Stimulated activated CD4-positive, alpha-beta T cell treated with anti-CD3 and anti-CD28 coated beads, TNF-alpha, amount 100 ng/mL, for 1 hour (primary cell): ENCODE results near the gene SMIM3.
"Not testable (repeated sequence)": the region's sequence is repeated elsewhere in the genome, so short reads cannot be mapped to it uniquely, and the experiment has no call there.

Source experiments
- DNase-seq, 3 donors: peaks; one replicate each; pipeline ENCODE4 v3.0.0-alpha.2; 2020; ENCODE audit warnings: low read depth in 3 of 3, low spot score in 1 of 3

The SMIM3 gene, protein sequence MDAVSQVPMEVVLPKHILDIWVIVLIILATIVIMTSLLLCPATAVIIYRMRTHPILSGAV

DNA sequence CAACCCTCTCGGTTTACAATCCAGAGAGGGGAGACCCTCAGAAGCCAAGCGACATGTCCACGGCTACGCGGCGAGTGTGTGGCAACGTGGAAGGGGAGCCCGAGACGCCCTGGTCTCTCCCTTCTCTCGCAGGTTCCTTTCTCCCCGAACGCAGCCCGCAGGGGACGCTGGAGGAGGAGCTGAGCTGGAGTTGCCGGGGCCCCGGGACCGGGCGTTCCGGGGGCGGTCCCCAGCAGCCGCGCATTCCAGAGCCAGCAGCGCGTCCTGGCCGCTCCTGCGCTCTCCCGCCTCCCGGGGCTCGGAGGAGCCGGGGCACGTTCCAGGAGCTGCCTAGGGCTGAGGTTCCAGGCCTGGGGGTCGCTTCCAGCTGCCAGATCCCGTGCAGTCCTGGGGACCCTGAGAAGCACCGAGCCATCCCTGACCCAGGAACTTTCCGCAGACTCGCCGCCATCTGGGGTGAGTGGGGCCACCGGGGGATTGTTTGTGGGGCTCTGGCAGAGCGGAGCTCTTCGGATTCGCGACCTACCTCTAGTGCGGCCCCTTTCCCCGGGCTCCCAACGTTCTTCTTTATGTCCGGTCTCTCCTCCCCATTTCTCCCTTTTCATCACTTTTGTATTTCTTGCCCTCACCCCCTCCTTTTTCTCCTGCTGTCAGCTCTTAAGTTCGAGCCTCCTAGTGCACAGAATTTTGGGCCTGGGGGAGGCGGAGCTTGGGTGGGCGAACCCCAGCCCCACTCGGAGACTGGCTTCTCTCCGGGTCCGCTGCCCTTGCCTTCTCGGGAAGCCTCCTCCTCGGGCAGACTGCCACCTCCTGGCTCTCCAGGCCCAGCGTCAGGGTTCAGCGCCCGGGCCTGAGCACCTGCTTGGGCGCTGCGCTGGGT lies at the start of gene SMIM3:
SMIM3 (plus strand) TSS at position 241 of the 880 bp plus-strand sequence. CDS start 16,684 bp downstream, outside the sequence.
- peak; percentile 24 to 53 (median 31) for DNase-seq

DNA sequence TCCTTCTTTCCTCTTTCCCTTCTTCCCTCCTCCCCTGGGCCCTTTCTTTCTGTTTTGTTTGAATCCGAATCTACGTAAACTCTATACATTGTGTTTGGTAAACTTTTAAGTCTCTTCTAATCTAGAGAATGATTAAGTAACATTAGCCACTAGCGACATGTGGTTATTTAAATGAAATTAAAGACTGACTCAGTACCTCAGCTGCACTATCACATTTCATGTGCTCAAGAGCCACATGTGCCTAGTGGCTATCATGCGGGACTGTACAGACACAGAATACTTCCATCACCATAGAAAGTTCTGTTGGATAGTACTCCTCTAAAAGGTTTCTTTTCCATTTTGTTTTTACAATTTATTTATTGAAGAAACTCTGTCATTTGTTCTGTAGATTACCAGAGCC lies 48.7 kb upstream of the SMIM3 start:
- DNase-seq: no peak

DNA sequence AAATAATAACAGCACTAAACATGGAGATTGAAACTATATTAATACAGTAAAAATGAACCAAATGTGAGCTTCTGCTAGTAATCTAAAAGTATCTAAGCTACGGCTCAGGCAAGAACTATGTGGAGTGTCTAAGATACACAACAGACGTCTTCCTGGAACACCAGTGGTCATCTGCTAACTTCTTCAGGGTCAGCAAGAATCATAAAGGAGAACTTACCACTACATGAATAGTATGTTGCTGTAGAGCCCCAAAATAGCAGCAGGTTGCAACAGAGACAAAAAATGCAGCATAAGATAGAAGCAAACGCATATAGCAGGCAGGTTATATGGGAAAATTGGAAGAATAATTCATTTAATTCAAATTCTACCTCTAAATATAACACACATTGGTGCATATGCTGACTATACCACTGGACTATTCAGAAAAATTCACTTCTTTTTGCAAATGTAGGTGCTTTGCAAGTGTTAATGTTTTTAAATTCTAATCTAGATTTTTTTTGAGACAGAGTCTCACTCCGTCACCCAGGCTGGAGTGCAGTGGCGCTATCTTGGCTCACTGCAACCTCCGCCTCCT lies 46.8 kb upstream of the SMIM3 start:
- no peak for DNase-seq

GRCh38 chr5:150734579-150735384 lies 43.8 kb upstream of the SMIM3 start:
- DNase-seq: no peak

DNA sequence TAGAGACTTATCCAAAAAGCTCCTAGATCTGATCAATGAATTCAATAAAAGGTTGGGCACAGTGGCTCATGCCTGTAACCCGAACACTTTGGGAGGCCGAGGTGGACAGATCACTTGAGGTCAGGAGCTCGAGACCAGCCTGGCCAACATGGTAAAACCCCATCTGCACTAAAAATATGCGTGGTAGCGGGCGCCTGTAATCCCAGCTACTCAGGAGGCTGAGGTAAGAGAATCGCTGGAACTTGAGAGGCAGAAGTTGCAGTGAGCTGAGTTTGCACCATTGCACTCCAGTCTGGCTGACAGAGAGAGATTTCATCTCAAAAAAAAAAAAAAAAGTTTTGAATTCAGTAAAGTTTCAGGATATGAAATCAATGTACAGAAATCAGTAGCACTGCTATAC lies 39.7 kb upstream of the SMIM3 start:
- no peak for DNase-seq

- DNase-seq: no peak
Measured at GRCh38 chr5:150740992-150741391, 37.6 kb upstream of the SMIM3 start.

DNA sequence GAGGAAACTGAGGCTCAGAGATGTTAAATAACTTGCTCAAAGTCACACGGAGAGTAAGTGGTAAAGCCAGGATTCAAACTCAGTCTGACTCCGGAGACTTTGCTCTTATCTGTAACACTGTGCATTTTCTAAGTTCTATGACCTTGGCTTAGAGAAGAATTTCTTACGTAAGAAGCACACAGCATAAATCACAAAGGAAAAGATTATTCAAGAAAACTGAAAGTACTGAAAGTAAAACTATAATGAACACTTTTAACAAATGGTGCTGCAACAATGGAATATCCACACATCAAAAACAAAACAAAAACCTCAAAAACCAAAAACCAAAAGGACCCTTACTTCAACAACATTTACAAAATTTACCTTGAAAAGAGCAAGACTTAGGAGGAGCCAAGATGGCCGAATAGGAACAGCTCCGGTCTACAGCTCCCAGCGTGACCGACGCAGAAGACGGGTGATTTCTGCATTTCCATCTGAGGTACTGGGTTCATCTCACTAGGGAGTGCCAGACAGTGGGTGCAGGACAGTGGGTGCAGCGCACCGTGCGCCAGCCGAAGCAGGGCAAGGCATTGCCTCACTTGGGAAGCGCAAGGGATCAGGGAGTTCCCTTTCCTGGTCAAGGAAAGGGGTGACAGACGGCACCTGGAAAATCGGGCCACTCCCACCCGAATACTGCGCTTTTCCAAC lies 36.0 kb upstream of the SMIM3 start:
- DNase-seq: not testable (repeated sequence)

GRCh38 chr5:150743142-150743488 lies 35.4 kb upstream of the SMIM3 start:
- not testable (repeated sequence) for DNase-seq

- no peak for DNase-seq
Measured at GRCh38 chr5:150750469-150750868, 28.1 kb upstream of the SMIM3 start.

DNA sequence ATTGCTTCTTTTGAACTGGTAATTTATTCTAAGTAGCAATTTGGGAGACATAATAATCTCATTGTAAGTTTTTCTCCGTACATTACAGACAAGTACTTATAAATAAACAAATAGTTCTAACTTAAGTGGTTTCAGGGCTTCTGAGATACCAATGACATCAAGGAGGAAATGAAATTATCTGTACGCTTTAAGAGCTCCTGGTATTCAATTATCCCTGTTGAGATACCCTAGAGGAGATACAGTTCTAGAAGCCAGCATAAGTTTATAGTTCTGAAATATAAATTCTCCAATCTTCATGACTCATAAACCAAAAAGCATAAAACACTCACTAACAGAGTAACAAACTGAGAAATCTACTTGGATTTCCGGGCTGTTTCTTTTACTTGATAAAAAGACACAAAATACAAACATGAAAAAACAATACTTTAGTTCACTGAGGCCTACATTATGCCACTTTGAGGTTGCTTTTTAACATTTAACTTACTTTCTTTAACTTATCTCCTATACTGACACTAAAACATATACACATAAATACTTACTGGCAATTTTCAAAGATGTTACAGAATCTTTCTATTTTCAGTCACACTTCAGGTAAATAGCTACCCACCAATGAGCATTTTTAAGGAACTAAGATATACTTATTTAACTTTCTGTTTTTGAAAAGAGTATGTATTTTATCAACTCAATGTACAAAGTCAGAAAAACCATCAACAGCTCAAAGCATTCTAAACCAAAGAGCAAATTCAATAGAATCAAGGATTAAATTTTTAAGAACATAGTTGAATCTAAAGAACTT lies 27.3 kb upstream of the SMIM3 start:
- DNase-seq: no peak

DNA sequence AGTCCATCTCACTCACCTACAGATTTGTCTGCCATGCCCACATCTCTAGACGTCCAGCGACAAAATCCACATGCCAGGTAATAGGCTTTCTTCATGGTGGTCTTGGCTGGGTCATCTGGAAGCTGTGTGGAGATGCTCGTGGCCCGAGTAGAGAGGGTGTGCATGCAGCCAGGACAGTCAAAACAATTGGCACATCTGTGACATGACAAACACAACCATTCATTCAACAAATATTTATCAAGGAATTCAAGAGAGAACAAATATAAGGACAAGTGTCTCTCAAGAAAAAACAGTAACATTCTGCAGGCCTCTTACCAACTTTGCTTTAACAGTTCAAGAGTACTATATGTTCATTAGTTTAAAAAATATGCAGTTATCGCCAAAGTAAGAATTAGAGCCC lies 25.1 kb upstream of the SMIM3 start:
- no peak for DNase-seq

DNA sequence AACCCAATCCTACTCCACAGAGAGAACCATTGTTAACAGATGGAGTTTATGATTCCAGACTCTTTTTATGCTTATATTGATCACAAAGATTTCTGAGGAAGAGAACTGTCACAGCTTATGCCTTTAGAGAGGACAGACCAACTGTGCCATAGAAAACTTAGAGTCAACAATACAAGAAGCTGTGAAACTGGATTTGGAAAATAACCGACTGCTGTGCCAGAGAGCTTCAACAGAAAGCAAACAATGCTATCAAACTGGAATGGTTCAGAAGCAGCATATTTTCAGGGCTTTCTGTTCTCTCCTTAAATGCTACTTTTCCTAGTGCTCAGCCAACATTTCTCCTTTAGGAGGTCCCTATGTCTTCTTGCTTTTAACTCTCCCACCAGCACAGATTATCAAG lies 24.7 kb upstream of the SMIM3 start:
- no peak for DNase-seq

DNA sequence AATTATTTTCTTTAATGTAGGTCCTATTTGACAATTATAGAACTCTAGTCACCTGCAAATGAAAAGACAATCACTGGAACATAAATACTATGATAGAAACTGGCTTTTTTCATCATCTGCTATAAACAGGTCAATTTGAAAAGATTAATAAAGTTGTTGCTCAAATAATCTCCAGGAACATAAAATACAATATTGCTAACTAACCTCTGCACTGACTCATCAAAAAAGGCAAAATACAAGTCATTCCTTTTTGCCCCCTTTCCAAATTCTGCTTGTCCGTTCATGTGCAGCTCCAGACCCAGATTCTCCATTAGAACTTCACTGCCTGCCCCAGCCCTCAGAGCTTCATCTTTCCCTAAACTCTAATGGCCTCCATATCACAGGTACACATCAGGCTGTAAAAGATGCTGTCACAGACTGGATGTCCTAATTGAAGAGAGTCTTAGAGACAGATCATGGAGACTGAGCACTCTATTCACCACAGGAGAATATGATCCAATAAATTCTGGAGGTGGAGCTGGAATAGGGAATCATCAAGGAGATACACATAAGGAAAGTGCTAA lies 21.4 kb upstream of the SMIM3 start:
- no peak for DNase-seq

GRCh38 chr5:150758203-150758530 lies 20.4 kb upstream of the SMIM3 start:
- no peak for DNase-seq

DNA sequence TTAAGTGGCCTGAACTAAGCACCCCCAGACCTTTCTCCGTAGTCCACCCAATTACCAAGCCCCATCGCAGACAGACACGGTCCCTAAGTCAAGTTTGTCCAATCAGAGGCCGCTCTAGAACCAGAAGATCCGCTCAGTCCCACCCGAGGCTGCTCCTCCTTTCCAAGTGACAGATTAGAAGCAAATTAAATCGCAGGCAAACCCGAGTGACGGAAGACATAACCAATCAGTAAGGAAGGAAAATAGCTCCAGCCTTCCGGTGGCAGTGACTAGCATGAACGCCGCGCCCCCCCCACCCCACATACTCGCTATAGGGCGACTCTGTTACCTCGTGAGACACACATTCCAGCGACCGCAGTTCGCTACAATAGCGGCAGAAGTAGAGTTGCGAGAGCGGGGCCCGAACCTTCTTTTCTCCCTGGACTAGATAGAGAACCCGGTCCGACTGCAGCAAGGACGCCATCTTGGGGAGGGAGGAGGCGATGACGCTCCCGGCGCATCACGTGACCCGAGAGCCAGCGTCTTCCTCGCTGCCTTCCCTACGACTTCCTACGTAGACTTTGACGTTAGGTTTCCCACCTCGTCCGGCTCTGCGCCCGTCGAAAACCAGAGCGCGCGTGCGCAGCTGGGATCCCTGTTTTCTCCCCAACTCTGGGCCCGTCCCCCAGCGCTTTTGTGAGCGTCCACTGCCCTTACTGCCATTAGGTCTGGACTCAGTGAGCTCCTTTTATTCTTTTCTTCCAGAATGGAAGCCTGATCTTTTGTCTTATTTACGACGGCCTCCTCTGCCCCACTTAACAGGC lies 19.8 kb upstream of the SMIM3 start, which contains the start of gene DCTN4:
DCTN4 (minus strand) TSS at position 487 of the 803 bp plus-strand sequence; CDS start at position 463, 24 bp downstream.
- peak; percentile 74 to 82 (median 81) for DNase-seq

GRCh38 chr5:150759334-150759583 lies 19.3 kb upstream of the SMIM3 start:
- no peak for DNase-seq

DNA sequence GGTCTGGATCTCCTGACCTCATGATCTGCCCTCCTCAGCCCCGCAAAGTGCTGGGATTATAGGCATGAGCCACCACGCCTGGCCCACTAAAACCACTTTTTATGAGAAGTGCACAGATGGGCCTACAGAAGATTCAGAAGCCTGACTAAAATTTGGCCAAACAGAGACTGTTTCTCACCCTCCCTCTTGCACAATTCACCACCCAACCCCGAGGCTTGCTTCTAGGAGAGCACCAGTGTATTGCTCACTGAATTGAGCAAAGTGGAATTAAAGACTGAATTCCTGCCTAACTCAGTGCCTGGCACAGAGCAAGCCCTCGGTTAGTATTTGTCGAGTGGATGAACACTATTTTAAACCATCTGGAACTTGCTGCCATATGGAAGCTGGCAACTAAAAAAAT lies 16.3 kb upstream of the SMIM3 start:
- no peak for DNase-seq

DNA sequence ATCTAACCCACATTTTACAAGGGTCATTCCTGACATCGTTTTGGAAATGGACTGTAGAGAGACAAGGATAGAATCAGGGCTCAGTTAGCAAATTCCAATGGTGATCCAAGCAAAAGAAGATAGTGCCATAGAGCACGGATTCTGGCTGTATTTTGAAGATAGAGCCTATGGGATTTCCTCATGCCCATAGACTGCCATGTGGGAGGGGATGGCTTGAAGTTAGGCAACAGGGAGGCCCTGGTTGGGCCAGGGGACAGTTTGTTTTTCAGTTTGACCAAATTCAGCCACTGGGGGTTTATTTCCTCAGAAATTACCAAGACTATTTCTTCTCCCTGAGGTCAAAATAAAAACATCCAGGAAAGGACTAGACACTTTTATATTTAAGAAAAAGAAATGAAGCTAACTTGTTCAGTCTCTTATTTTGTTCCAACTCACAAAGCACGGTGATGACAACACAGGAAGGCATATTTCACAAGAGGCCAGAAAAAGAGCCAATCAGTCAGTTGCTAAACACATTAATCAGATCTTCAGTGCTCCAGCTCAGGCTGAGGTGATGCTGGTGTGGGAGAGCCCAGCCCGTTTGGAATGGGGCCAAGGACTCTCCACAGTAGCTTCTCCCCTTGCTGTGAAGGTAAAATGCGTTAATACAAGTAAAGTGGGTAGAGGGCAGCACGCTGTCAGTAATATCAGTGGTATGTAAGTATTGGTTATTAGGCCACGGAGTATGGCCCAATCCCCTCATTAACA lies 15.4 kb upstream of the SMIM3 start:
- DNase-seq: no peak

GRCh38 chr5:150764530-150764929 lies 14.0 kb upstream of the SMIM3 start:
- no peak for DNase-seq
